Activated CD8-positive, alpha-beta memory T cell treated with anti-CD3 and anti-CD28 coated beads for 4 hours (primary cell): ENCODE measurements around the gene CLEC4E.
A peak's percentile ranks its signal among the peaks of the same experiment; 100 is the strongest.
"Not testable (repeated sequence)": the region's sequence is repeated elsewhere in the genome, so short reads cannot be mapped to it uniquely, and the experiment has no call there.

ENCODE experiments used
- DNase-seq, 2 donors: peaks; one replicate each; pipeline ENCODE4 v3.0.0-alpha.2; 2020; ENCODE audit warnings: low read depth in 2 of 2

The CLEC4E gene

GRCh38 chr12:8541562-8541961 lies 857 bp upstream of the CLEC4E start:
- DNase-seq = no peak

- not testable (repeated sequence) for DNase-seq
Observed at GRCh38 chr12:8537820-8538219, 2.9 kb downstream of the CLEC4E start.

GRCh38 chr12:8532045-8532444 lies 8.7 kb downstream of the CLEC4E start:
- DNase-seq = no peak

DNA sequence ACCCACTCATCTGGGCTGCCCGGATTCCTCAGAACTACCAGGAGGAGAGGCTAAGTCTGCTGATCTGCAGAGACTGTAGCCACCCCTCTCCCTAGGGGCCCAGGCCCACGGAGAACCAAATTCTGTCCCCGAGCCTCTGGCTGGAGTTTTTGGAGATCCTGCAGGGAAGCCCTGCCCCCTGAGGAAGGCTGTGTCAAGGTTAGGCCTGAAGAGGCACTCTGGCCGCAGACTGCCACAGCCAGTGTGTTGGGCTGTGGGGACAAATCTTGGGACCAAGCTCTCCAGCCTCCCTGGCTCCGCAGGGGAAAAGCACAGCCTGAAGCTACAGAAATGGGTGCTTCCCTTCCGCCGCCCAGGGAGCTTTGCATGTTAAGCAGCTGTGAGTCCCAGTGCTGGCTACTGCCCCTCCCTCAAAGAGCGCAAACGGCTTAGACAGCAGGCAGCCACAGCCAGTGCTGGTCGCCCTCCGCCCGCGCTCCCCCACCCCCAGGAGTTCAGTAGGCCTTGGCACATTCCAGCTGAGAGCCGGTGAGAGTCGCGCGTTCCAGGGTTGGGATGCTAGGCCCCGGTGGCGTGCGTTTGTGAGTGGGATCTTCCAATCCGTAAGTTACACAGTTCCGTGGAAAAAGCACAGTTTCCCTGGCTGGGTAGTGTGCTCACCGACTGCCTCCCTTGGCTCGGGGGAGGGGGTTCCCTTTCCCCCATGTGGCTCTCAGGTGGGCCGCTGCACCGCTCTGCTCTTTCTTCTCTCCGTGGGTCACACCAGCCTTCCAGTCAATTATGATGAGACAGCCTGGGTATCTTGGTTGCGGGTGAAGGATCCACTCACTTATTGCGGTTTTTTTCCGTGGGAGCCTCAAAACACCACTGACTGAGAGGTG lies 13.2 kb downstream of the CLEC4E start:
- no peak for DNase-seq

GRCh38 chr12:8519171-8519570 lies 21.5 kb downstream of the CLEC4E start:
- no peak for DNase-seq

DNA sequence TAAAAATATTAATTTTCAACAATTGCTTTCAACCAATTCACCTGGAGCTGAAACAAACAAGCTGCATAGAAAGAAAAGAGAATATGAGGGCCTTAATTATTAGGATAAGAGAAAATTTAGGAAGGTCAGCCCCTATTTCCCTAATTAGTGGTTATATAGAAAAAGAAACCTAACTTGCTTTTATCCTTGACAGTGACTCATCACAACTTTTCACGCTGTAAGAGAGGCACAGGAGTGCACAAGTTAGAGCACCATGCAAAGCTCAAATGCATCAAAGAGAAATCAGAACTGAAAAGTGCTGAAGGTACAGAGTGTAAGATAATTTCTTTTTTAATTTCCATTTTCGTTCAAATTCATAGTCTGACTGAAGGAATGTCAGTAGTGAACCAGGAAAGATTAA lies 22.7 kb downstream of the CLEC4E start:
- no peak for DNase-seq

DNA sequence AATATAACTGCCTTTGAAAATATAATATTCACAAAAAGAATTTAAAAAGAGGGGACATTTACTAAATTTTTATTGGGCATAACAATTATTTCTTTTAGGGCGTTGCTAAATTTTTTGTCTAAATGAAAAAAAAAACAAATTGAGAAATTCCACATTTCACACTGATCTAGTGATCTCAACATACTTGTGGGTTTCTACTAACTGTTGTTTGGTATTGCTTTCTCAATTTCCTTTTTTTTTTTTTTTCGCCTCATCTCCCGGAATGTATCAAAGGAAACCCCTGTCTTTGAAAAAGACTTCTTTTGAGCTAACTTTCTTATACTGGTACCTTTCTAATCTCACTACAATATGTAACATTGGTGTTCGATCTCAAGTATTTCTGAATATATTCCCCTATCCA lies 27.4 kb downstream of the CLEC4E start, which contains the start of gene CLEC4D:
Gene CLEC4D, plus strand, starts transcription at position 248 of the 400 bp plus-strand sequence. CDS start 230 bp downstream, outside the sequence.
- no peak for DNase-seq

DNA sequence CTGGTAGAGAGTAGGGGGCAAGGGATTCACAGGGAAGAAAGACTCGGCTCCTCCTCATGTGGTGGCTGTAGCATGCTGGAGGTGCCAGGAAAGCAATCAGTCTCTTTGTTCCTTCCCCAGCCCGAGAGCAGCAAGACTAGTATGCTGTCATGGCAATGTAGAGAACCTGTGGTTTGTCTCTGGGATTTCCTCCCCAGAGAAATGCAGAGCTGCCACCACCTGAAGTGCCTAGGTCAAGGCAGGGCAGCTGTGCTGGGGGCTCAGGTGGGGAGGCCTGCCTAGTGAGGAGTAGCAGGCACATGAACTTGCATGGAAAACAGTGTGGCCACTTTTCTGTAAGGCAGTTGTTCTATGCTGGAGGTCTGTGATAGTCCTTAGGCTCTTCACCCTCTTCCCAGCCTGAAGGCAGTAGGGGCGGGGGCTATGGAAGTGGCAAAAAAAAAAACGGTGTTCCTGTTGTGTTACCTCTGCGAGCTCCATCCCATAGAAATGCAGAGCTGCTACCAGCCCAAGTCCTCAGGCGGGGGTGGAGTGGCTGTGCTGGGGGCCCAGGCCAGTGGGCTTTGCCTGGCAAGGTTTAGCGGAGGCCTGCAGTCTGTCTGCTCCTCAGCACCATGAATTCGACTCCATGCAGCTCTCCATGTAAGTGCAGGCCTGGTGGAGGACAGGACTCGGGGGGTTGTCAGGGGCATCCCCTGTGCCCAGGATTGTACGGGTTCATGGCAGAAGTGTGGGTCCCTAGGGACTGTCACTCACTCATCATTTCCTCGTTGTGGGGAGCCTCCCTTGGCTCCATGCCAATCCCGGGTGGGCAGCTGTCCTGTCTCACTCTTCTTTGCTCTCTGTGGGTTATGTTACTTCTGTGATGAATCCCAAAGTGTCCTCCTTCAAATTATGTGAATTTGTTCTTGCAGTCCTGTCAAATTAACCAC lies 31.5 kb downstream of the CLEC4E start:
- no peak for DNase-seq

- DNase-seq = no peak
Observed at GRCh38 chr12:8508223-8508622, 32.5 kb downstream of the CLEC4E start.

DNA sequence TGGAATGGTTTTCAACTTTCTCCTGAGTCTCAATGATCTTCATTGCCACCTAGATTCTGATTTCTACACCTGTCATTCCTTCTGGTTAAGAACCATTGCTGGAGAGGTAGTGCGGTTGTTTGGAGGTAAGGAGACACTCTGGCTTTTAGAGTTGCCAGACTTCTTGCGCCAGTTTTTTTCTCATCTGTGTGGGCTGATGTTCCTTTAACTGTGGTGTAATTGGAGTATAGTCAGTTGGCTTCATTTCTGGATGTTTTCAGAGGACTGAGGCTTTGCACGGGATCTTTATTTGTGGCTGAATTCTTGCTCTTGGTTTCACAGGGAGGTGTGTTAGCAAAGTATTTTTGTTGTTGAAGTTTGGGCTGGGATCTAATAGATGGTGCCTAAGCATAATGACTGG lies 33.1 kb downstream of the CLEC4E start:
- no peak for DNase-seq

DNA sequence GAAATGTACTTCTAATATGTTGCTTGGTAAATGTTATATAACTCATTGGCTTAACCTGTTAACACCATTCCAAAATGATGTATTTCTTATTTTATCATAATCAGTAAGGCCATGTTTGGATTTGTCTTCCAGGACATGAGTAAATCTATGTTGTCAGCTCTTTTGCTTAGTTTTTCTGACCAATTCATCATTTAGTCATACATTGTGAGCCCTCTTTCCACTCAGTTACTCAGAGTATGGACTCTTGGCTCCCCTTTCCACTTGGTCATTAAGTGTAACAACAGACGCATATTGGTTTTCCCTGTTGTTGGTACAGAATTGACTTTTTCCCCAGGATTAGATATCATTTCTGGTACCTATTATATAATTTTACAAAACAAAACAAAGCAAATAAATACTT lies 36.4 kb downstream of the CLEC4E start:
- no peak for DNase-seq

- no peak for DNase-seq
Observed at GRCh38 chr12:8501720-8502119, 39.0 kb downstream of the CLEC4E start.

DNA sequence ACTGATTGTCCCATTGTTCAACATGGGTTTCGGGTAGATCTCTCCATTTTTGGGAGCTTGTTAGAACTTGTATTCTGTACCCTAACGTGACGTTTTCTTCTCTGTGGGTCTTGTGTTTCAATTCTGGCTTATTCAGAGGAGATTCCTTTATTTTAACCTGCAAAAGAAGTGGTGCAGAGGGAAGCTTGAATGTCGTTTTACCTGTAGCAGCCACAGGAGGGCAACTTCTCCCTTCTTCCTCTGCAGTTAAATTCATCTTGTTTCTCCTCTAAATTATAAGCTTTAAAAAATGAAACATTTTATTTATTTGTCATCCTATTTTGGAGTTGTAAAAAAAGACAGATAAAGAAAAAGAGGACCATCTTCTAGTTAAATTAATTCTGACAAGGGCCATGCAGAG lies 41.1 kb downstream of the CLEC4E start:
- DNase-seq = no peak

- not testable (repeated sequence) for DNase-seq
Observed at GRCh38 chr12:8496074-8496473, 44.6 kb downstream of the CLEC4E start.

DNA sequence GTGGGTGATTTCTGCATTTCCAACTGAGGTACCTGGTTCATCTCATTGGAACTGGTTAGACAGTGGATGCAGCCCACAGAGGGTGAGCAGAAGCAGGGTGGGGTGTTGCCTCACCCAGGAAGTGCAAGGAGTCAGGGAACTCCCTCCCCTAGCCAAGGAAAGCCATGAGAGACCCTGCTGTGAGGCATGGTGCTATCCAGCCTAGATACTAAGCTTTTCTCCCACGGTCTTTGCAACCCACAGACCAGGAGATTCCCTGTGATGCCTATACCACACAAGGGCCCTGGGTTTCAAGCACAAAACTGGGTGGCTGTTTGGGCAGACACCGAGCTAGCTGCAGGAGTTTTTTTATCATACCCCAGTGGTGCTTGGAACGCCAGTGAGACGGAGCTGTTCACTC lies 45.0 kb downstream of the CLEC4E start:
- DNase-seq = not testable (repeated sequence)

GRCh38 chr12:8493084-8493483 lies 47.6 kb downstream of the CLEC4E start:
- DNase-seq = peak in 1 of 2 donors; percentile 33

- no peak for DNase-seq
Observed at GRCh38 chr12:8491646-8492530, 48.8 kb downstream of the CLEC4E start.
